ENCODE measurements around the gene SRRM4.

The SRRM4 gene

DNA sequence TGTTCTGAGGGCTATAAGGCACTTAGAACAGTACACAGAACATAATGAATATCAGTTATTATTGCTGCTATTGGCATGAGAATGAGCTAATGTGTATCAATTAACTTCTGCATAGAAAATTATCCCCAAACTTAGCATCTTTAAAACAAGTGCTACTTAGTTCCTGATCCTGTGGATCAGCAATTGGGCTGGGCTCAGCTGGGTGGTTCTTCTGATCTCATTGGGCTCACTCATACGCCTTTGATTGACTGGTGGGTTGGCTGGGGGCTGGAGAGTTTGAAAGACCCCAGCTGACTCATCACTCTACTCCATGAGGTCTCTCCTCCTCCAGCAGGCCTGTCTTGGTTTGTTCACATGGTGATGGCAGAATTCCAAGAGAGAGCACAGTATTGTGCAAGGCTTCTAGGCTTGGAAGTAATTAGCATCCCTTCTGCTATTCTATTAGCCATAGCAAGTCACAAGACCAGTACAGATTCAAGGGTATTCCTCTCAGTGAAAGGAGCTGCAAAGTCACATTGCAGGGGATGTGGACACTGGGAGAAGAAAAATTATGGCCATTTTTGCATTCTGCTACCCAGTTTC, 170.2 kb downstream of the SRRM4 start:
- no peak overlapping the region for H3K4me3 ChIP-seq (ENCODE audit: low read length)
- no peak for DNase-seq (ENCODE audit: low read depth)
- TF ChIP-seq, protein P1, sequence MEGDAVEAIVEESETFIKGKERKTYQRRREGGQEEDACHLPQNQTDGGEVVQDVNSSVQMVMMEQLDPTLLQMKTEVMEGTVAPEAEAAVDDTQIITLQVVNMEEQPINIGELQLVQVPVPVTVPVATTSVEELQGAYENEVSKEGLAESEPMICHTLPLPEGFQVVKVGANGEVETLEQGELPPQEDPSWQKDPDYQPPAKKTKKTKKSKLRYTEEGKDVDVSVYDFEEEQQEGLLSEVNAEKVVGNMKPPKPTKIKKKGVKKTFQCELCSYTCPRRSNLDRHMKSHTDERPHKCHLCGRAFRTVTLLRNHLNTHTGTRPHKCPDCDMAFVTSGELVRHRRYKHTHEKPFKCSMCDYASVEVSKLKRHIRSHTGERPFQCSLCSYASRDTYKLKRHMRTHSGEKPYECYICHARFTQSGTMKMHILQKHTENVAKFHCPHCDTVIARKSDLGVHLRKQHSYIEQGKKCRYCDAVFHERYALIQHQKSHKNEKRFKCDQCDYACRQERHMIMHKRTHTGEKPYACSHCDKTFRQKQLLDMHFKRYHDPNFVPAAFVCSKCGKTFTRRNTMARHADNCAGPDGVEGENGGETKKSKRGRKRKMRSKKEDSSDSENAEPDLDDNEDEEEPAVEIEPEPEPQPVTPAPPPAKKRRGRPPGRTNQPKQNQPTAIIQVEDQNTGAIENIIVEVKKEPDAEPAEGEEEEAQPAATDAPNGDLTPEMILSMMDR (conservative IDR thresholded peaks at IDR 0.05; ENCODE audit: low read length), result no peak

DNA sequence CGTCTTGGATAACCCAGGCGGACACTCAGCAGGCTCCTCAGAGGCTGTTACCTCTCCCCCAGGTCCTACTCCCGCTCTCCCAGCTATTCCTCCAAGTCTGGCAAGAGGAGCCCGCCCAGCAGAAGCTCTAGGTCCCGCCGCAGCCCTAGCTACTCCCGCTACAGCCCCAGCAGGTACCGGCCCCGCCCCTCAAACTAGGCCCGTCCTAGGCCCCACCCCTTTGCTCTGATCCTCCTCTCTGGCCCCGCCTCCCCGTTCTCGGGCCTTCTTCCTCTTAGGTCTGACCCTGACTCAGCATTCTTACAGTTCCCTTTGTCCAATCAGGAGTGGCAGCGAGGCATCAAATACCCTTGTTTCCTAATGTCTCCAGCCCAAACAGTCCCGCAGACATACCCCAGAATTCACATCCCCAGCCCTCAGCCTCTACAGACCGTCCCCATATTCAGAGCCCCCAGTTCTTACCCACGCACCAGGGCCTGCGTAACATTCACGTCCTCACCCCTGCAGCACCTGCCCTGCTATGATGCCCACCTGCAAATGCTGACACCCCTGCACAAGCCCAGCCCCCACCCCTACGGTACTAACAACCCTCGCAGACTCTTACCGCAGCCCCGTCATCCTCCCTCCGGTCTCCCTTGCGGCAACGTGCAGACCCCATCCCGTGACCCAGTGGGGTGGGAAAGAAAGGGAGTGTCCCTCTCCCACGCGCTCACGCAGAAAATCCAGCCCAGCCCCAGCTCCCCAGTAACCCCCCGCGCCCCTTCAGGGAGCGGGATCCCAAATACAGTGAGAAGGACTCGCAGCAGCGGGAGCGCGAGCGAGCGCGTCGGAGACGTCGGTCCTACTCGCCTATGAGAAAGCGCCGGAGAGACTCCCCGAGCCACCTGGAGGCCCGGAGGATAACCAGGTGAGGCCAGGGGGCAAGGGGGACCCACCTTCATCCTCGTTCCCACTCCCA, 172.4 kb downstream of the SRRM4 start:
- TF ChIP-seq, protein P1 (conservative IDR thresholded peaks at IDR 0.05; ENCODE audit: low read length), result no peak
- peak; percentile 17 for DNase-seq (ENCODE audit: low read depth)
- H3K4me3 ChIP-seq (ENCODE audit: low read length), result no peak overlapping the region

DNA sequence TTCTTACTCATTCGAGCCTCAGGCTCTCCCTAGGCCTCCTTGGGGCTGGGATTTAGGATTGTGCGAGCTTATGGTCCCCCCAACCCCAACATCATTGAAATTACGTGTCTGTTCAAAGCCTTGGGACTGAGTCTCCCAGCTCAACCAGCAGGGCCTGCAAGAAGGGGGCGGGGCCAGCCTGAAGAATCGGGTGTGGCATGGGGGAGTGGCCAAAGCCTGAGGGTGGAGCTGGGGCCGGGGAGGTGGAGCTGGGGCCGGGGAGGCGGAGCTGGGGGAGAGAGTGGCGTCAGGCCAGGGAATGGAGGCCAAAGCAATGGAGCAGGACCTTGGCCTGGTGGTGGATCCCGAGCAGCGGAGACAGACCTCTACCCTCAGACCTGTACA, 173.1 kb downstream of the SRRM4 start:
- DNase-seq (ENCODE audit: low read depth), result no peak
- TF ChIP-seq, protein P1 (conservative IDR thresholded peaks at IDR 0.05; ENCODE audit: low read length), result no peak
- H3K4me3 ChIP-seq (ENCODE audit: low read length), result no peak overlapping the region

DNA sequence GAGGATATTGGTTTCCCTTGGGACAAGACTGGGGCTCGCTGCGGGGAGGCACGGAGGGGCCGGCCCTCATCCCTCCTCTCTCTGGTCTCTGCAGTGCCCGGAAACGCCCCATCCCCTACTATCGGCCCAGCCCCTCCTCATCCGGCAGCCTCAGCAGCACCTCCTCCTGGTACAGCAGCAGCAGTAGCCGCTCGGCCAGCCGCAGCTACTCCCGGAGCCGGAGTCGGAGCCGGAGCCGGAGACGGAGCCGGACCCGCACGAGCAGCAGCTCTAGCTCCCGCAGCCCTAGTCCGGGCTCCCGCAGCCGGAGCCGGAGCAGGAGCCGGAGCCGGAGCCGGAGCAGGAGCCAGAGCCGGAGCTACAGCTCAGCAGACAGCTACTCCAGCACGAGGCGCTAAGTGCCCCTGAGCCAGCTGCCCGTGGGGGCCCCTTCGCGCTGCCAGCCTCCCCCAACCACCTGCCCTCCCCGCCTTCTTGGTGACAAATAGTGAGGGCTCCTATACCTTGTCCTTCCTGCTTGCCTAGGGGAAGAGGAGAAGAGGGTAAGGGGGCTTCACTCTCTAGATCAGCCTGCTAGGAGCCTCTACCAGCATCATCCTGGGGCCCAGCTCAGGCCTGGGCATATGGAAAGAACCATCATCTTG, 175.2 kb downstream of the SRRM4 start:
- TF ChIP-seq, protein P1 (conservative IDR thresholded peaks at IDR 0.05; ENCODE audit: low read length), result no peak
- H3K4me3 ChIP-seq (ENCODE audit: low read length), result no peak overlapping the region
- DNase-seq (ENCODE audit: low read depth), result no peak

DNA sequence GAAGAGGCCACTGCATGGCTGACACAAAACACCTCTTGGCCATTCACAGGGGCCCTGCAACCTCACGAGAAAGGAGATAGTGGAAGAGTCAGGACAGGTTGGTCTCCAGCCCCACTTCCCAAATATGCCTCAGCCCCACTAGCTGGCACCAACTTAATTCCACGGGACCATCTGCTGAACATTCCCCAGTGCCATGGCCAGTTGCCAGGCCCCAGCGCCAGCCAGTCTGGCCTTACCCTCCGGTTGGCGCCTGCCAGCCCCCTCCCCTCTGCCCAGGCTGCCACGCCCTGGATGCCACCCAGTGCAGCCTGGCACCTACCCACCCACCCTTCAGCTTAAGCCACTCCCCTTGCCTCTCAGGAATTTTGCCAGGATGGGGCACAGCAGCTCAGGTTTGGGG, 176.2 kb downstream of the SRRM4 start:
- TF ChIP-seq, protein P1 (conservative IDR thresholded peaks at IDR 0.05; ENCODE audit: low read length), result no peak
- H3K4me3 ChIP-seq (ENCODE audit: low read length), result no peak overlapping the region
- no peak for DNase-seq (ENCODE audit: low read depth)

DNA sequence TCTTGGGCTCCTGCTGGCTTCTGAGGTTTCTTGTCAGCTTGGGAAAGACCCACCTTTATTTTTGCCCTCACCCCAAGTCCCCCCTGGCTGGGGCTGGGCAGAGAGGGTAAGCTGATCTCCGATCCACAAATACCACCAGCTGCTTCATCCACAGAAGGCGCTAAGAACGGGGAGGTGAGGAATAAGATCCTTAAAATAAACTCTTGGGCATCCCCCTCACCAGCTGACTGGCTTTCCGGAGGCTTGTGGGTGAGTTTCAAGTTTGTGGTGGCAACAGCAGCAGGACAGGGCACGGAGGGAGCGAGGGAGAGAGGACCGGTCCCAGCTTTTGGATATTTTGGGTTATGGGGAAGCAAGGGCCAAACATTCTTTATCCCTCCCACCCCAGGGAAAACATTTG, 176.6 kb downstream of the SRRM4 start:
- no peak for DNase-seq (ENCODE audit: low read depth)
- TF ChIP-seq, protein P1 (conservative IDR thresholded peaks at IDR 0.05; ENCODE audit: low read length), result no peak
- H3K4me3 ChIP-seq (ENCODE audit: low read length), result no peak overlapping the region

All from AG10803 (cell line).